MCF 10A (cell line): ENCODE measurements around the gene NEBL. TPM values are rescaled to one million over a fixed set of nuclear protein-coding genes. Genes with fewer than 3 reads are reported as not detected.

ENCODE experiments used
- BruUV-seq: library from RNA; stranded (reverse); fragments of 400-500 nt; replicated peaks from 2 replicates; lab custom pipeline; 2021; lab: Mats Ljungman, UMichigan
- CTCF ChIA-PET: fragments of 300-600 bp; sonication (Branson Sonifier 250); formaldehyde crosslinking; extraction: SDS; loops from one replicate; lab custom pipeline; 2021; ENCODE audit warnings: antibody characterized with exemption, inconsistent platforms; lab: Yijun Ruan, JAX
- POLR2A ChIA-PET: fragments of 300-600, 350-650 bp; sonication (Branson Sonifier 250); formaldehyde crosslinking; extraction: SDS; loops from one replicate; lab custom pipeline; 2020; ENCODE audit warnings: antibody characterized with exemption, inconsistent platforms; lab: Yijun Ruan, JAX
- DNase-seq: peaks from one replicate; pipeline ENCODE4 v3.0.0-alpha.2; 2018; ENCODE audit not compliant: unreplicated experiment
- H3K27ac Mint-ChIP-seq: one replicate; pipeline ENCODE4 v1.8.0; 2022; ENCODE audit warnings: mild to moderate bottlenecking, low read depth, mixed read lengths; ENCODE audit not compliant: unreplicated experiment
- H3K27me3 Mint-ChIP-seq: one replicate; pipeline ENCODE4 v1.8.0; 2022; ENCODE audit warnings: mixed read lengths; ENCODE audit not compliant: insufficient read depth, unreplicated experiment
- H3K36me3 Mint-ChIP-seq: one replicate; pipeline ENCODE4 v1.8.0; 2022; ENCODE audit warnings: mild to moderate bottlenecking, moderate library complexity, mixed read lengths; ENCODE audit not compliant: insufficient read depth, unreplicated experiment
- H3K4me1 Mint-ChIP-seq: one replicate; pipeline ENCODE4 v1.8.0; 2022; ENCODE audit warnings: mixed read lengths; ENCODE audit not compliant: insufficient read depth, unreplicated experiment
- H3K4me3 Mint-ChIP-seq: one replicate; pipeline ENCODE4 v1.8.0; 2022; ENCODE audit warnings: mild to moderate bottlenecking, moderate library complexity, mixed read lengths; ENCODE audit not compliant: unreplicated experiment
- H3K9me3 Mint-ChIP-seq: one replicate; pipeline ENCODE4 v1.8.0; 2022; ENCODE audit warnings: mixed read lengths; ENCODE audit not compliant: unreplicated experiment
- CTCF ChIP-seq: fragments of 200-600 bp; IDR thresholded peaks from one replicate; pipeline ENCODE4 v1.8.0; 2022; ENCODE audit warnings: antibody characterized with exemption, mild to moderate bottlenecking; ENCODE audit not compliant: unreplicated experiment
- intact Hi-C: fragments of 100-400 bp; cut with micrococcal nuclease; formaldehyde crosslinking; loops from 2 replicates; pipeline ENCODE4 v1.14.1; 2022
- total RNA-seq: library from RNA; stranded (reverse); gene quantifications from 2 replicates; pipeline ENCODE4 v1.2.3, GENCODE V29; 2022

The NEBL gene
- total RNA-seq, 1 experiment from 2014 or later, result 30.6 TPM

DNA sequence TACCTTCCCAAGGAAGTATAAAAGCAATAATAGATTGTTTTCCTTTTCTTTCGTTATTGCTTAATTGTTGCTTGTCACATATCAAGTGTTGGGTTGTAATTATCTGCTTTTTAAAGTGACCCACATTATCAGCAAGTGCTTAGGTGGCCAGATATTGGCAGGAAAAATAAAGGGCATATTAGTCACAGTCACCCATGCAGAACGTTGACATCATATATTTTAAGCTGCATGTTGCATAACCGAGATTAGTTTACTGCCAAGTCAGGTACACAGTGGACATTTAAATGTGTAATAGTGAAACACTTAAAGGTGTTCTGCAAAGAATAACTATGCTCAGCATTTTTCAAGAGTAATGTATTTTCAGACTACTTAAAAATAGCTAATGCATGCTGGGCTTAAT, 11.4 kb downstream of the NEBL start:
- peaks cover 13% of the 10 kb centered on the region for H3K4me1 Mint-ChIP-seq
- peak; percentile 88 for DNase-seq
- no TSS peak for BruUV-seq
- peaks cover 7% of the 10 kb centered on the region for H3K9me3 Mint-ChIP-seq
- ChIA-PET CTCF (interaction anchor here (0.7 kb wide), 3 partner anchors 20 to 192 kb away, joined by 3 read pairs; no protein-coding TSS in a partner anchor), POLR2A (interaction anchor here (0.6 to 1.8 kb wide), 11 partner anchors 9 to 192 kb away, joined by 3 to 7 read pairs (median 5); no protein-coding TSS in a partner anchor)
- peak overlapping the region; percentile 35 for H3K27ac Mint-ChIP-seq
- peaks cover 6% of the 10 kb centered on the region for H3K36me3 Mint-ChIP-seq
- TF ChIP-seq CTCF, result no peak
- intact Hi-C loops, result no loop called here
- no peak overlapping the region for H3K4me3 Mint-ChIP-seq
- no peaks in the 10 kb centered on the region for H3K27me3 Mint-ChIP-seq

- no peak for TF ChIP-seq CTCF
- H3K4me1 Mint-ChIP-seq, result peaks cover 7% of the 10 kb centered on the region
- ChIA-PET CTCF (no interaction called here), POLR2A (no interaction called here)
- no TSS peak for BruUV-seq
- H3K27me3 Mint-ChIP-seq, result no peaks in the 10 kb centered on the region
- DNase-seq, result no peak
- peaks cover 7% of the 10 kb centered on the region for H3K9me3 Mint-ChIP-seq
- no peak overlapping the region for H3K27ac Mint-ChIP-seq
- H3K36me3 Mint-ChIP-seq, result peaks cover 6% of the 10 kb centered on the region
- intact Hi-C loops, result no loop called here
- H3K4me3 Mint-ChIP-seq, result no peak overlapping the region
These were observed 13.6 kb downstream of the NEBL start for GRCh38 chr10:20883552-20883951.

DNA sequence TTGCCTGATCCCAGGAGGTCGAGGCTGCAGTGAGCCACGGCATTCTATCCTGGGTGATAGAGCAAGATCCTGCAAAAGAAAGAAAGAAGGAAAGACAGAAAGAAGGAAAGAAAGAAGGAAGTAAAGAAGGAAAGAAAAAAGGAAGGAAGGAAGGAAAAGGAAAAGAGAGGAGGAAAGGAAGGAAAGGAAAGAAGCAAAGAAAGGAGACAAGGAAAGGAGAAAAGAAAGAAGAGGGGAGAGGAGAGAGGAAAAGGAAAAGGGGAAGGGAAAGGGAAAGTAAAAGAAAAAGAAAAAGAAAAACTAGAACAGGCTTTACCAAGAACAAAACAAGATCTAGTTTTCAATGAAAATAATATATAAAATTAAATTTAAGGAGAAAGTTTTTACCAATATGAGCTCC, 15.0 kb downstream of the NEBL start:
- ChIA-PET CTCF (no interaction called here), POLR2A (interaction anchor here (0.6 to 1.0 kb wide), 2 partner anchors 81 to 178 kb away, joined by 3 read pairs; no protein-coding TSS in a partner anchor)
- no peak for TF ChIP-seq CTCF
- Mint-ChIP-seq H3K4me3 (no peak overlapping the region), H3K27me3 (no peaks in the 10 kb centered on the region), H3K4me1 (peaks cover 10% of the 10 kb centered on the region), H3K36me3 (peaks cover 6% of the 10 kb centered on the region), H3K9me3 (peaks cover 7% of the 10 kb centered on the region), H3K27ac (no peak overlapping the region)
- no TSS peak for BruUV-seq
- no peak for DNase-seq
- intact Hi-C loops, result no loop called here

GRCh38 chr10:20879136-20879535, 18.0 kb downstream of the NEBL start:
- DNase-seq, result no peak
- H3K4me3 Mint-ChIP-seq, result no peak overlapping the region
- peaks cover 9% of the 10 kb centered on the region for H3K9me3 Mint-ChIP-seq

More at GRCh38 chr10:20879136-20879535, 18.0 kb downstream of the NEBL start:
- intact Hi-C loops, result no loop called here
- POLR2A ChIA-PET, result no interaction called here
- Mint-ChIP-seq H3K4me1 (peaks cover 3% of the 10 kb centered on the region), H3K27ac (no peak overlapping the region), H3K27me3 (no peaks in the 10 kb centered on the region), H3K36me3 (peaks cover 4% of the 10 kb centered on the region)
- CTCF ChIA-PET, result no interaction called here
- TF ChIP-seq CTCF, result no peak
- BruUV-seq, result no TSS peak
